Thoracic aorta (tissue), 2 donors: ENCODE data around the gene ERVMER34-1. TPM values are rescaled to one million over a fixed set of nuclear protein-coding genes. Genes with fewer than 3 reads are reported as not detected.

Experiments
- ATAC-seq: fragments of 150-250 bp; one replicate; pipeline ENCODE4 v1.8.0; 2017; ENCODE audit warnings: low read depth; ENCODE audit not compliant: insufficient number of reproducible peaks, low FRiP score
- DNase-seq: peaks from one replicate; pipeline ENCODE4 v3.0.0-alpha.2; 2020; ENCODE audit warnings: low spot score
- H3K27ac ChIP-seq, 2 donors: fragments of 200-600 bp; sonication (generic); 1 replicate in 1 of 2; 2 replicates in 1 of 2; pipeline ENCODE4 v1.5.1; 2016; ENCODE audit warnings: mild to moderate bottlenecking in 2 of 2, moderate library complexity in 2 of 2
- H3K27me3 ChIP-seq: fragments of 200-600 bp; sonication (generic); replicated peaks from 2 replicates; pipeline ENCODE4 v1.6.0; 2016; ENCODE audit warnings: mild to moderate bottlenecking; ENCODE audit not compliant: insufficient read depth
- H3K36me3 ChIP-seq: fragments of 200-600 bp; sonication (generic); one replicate; pipeline ENCODE4 v1.5.1; 2016
- H3K4me1 ChIP-seq, 2 donors: fragments of 200-600 bp; sonication (generic); 1 replicate in 1 of 2; 2 replicates in 1 of 2; pipeline versions ENCODE4 v1.5.1 to v1.6.0; 2016; ENCODE audit warnings: low read depth in 2 of 2, mild to moderate bottlenecking in 1 of 2; ENCODE audit not compliant: control insufficient read depth in 1 of 2
- H3K4me3 ChIP-seq: fragments of 200-600 bp; sonication (generic); 2 replicates; pipeline ENCODE4 v1.5.1; 2016; ENCODE audit warnings: mild to moderate bottlenecking
- H3K9me3 ChIP-seq: fragments of 200-600 bp; sonication (generic); 2 replicates; pipeline ENCODE4 v1.5.1; 2016
- total RNA-seq, 2 donors: library from RNA; depleted of rRNA; stranded (reverse); fragments of >200 nt; gene quantifications; one replicate each; pipeline versions ENCODE4 v1.1.0 to v1.2.3, GENCODE V29; 2016
- TF ChIP-seq, protein P1 (sequence below): fragments of 200-600 bp; sonication (generic); IDR thresholded peaks from one replicate; pipeline ENCODE4 v1.5.1; 2019; ENCODE audit warnings: antibody characterized with exemption

The ERVMER34-1 gene
- total RNA-seq, 2 donors from 2014 or later: not detected

DNA sequence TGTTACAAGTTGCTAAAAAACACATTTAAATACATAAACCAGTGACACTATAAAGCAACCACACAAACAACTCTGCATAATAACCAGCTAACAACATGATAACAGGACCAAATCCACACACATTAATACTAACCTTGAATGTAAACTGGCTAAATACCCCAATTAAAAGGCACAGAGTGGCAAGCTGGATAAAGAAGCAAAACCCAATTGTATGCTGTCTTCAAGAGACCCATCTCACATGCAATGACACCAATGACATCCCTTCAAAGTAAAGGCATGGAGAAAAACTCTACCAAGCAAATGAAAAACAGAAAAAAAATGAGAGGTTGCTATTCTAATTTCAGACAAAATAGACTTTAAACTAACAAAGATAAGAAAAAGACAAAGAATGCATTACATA is 57.7 kb downstream of the ERVMER34-1 start:
- Histone ChIP-seq H3K27me3 (no peaks in the 10 kb centered on the region), H3K36me3 (no peaks in the 10 kb centered on the region), H3K9me3 (peaks cover 15% of the 10 kb centered on the region), H3K4me1 (peaks cover 0 to 4% of the 10 kb centered on the region in 2 donors), H3K27ac (no peak overlapping the region), H3K4me3 (no peak overlapping the region)
- TF ChIP-seq, protein P1, sequence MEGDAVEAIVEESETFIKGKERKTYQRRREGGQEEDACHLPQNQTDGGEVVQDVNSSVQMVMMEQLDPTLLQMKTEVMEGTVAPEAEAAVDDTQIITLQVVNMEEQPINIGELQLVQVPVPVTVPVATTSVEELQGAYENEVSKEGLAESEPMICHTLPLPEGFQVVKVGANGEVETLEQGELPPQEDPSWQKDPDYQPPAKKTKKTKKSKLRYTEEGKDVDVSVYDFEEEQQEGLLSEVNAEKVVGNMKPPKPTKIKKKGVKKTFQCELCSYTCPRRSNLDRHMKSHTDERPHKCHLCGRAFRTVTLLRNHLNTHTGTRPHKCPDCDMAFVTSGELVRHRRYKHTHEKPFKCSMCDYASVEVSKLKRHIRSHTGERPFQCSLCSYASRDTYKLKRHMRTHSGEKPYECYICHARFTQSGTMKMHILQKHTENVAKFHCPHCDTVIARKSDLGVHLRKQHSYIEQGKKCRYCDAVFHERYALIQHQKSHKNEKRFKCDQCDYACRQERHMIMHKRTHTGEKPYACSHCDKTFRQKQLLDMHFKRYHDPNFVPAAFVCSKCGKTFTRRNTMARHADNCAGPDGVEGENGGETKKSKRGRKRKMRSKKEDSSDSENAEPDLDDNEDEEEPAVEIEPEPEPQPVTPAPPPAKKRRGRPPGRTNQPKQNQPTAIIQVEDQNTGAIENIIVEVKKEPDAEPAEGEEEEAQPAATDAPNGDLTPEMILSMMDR: no peak
- no peak for ATAC-seq
- DNase-seq: no peak

Other genes starting within 250 kb of the ERVMER34-1 start
- 10 to 100 TPM; 12.2 to 15.5 TPM for gene USP46, start 92.1 kb downstream of the ERVMER34-1 start, total RNA-seq
- gene RASL11B, start 110.9 kb upstream of the ERVMER34-1 start, total RNA-seq: 1 to 10 TPM; 5.0 to 5.4 TPM